Measurements from ENCODE around the gene TAF11L11.
"Not testable (repeated sequence)": the region's sequence is repeated elsewhere in the genome, so short reads cannot be mapped to it uniquely, and the experiment has no call there.

The TAF11L11 gene

DNA sequence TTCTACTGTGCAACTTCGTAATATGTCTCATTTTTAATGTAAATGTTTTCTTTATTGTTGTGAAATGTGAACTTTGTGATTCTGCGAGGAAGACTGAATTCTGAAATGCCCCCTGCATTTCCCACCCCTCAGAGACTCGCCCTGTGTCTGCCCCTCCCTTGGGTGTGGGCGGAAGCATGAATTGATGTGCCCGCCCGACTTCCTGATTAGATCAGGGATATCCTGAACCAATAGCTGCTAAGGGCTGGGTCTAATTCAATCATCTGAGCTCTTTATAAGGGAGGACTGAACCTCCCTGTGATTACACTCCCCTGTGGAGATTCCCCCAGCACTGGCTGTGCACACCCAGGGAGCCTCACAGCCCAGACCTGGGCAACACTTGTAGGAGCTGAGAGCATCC is at the start of gene TAF11L11:
Gene TAF11L11, plus strand, starts transcription at position 304 of the 400 bp plus-strand sequence.
- DNase-seq: not testable (repeated sequence)

- DNase-seq: not testable (repeated sequence)
These were observed 18.3 kb upstream of the TAF11L11 start, which contains the start of gene TAF11L7 for GRCh38 chr5:17585658-17586057. TAF11L7 (minus strand) TSS chr5:17585758.

- not testable (repeated sequence) for DNase-seq
These were observed 13.1 kb upstream of the TAF11L11 start, which contains the start of gene TAF11L8 for GRCh38 chr5:17590860-17591259. TAF11L8 (minus strand) TSS chr5:17590960.

GRCh38 chr5:17594255-17594654 is 9.7 kb upstream of the TAF11L11 start, which contains the start of gene TAF11L9:
TAF11L9 (minus strand) TSS chr5:17594394.
- DNase-seq: not testable (repeated sequence)

- DNase-seq: not testable (repeated sequence)
These were observed 6.3 kb upstream of the TAF11L11 start, which contains the start of gene TAF11L10 for GRCh38 chr5:17597728-17598127. TAF11L10 (minus strand) TSS chr5:17597828.

- no peak for DNase-seq
These were observed 968 bp downstream of the TAF11L11 start for GRCh38 chr5:17604951-17605350.

GRCh38 chr5:17607461-17607860 is 3.5 kb downstream of the TAF11L11 start:
- DNase-seq: not testable (repeated sequence)

GRCh38 chr5:17610092-17610491 is 6.1 kb downstream of the TAF11L11 start, which contains the start of gene TAF11L12:
TAF11L12 (plus strand) TSS chr5:17610392.
- not testable (repeated sequence) for DNase-seq

- no peak for DNase-seq
These were observed 11.1 kb downstream of the TAF11L11 start for GRCh38 chr5:17614872-17615605.

DNA sequence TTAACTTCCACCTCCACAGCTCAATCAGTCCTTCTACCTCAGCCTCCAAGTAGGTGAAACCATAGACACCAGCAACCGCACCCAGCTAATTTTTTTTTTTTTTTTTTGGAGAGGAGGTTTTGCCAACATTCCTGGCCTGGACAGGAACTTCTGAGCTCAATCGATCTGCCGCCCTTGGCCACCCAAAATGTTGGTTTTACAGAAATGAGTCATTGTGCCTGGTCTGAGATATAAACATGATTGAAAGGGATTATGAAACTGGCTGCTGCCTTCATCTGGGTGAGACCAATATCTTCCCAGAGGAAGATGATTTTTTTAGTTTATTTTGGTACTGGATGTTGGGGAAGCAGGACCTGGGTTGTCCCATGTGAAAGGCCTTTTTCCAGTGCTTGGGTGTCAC is 15.4 kb downstream of the TAF11L11 start:
- no peak for DNase-seq

DNA sequence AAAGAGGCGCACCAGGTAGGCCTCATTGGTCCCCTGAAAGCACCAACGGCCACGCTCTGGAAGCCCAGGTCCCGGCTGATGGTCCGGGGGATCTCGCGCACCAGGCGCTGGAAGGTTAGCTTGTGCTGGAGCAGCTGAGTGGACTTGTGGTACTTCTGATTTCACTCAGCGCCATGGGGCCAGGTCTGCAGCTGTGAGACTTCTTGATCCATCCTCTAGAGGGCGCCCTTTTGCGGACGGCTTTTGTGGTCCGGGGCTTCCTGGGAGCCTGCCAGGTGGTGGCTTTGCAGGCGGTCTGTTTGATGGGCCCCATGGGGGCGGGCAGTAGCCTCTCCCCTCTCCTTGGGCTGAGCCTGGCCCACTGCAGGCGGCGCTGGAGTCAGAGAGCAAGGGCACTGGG is 16.6 kb downstream of the TAF11L11 start:
- DNase-seq: no peak

DNA sequence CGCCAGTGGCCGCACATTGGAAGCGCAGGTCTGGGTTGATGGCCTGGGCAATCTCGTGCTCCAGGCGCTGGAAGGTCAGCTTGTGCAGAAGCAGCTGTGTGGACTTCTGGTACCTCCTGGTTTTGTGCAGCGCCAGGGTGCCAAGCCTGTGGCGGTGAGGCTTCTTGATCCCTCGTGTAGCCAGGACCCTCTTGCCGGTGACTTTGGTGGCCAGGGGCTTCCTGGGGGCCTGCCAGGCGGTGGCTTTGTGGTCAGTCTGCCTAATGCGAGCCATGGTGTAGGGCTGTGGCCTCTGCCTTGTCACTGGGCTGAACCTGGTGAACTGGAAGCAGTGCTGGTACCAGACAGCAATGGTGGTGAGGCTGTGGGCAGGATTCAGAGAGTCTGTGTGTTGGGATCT is 21.7 kb downstream of the TAF11L11 start:
- no peak for DNase-seq

DNA sequence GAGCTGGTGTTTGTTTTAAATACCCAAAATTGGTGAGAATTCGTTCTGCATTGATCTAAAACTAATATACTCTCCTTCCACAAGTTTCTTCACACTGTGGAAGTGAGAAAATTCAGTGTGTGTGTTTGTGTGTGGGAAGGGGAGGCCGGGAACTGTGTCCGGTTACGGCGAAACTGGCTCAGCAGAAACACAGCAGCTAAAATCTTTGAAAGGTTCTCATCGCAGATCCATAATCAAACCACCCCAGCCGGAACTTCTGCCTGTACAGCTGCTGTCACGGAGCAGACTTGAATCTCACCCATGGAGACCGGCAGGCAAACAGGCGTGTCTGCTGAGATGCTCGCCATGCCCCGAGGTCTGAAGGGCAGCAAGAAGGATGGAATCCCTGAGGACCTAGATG is 27.8 kb downstream of the TAF11L11 start, which contains the start of gene TAF11L13:
Gene TAF11L13, plus strand, starts transcription at position 301 of the 400 bp plus-strand sequence.
- DNase-seq: not testable (repeated sequence)

GRCh38 chr5:17634160-17634559 is 30.2 kb downstream of the TAF11L11 start, which contains the start of gene TAF11L14:
TAF11L14 (plus strand) TSS chr5:17634460.
- DNase-seq: no peak

- not testable (repeated sequence) for DNase-seq
These were observed 45.2 kb downstream of the TAF11L11 start for GRCh38 chr5:17649232-17649631.

DNA sequence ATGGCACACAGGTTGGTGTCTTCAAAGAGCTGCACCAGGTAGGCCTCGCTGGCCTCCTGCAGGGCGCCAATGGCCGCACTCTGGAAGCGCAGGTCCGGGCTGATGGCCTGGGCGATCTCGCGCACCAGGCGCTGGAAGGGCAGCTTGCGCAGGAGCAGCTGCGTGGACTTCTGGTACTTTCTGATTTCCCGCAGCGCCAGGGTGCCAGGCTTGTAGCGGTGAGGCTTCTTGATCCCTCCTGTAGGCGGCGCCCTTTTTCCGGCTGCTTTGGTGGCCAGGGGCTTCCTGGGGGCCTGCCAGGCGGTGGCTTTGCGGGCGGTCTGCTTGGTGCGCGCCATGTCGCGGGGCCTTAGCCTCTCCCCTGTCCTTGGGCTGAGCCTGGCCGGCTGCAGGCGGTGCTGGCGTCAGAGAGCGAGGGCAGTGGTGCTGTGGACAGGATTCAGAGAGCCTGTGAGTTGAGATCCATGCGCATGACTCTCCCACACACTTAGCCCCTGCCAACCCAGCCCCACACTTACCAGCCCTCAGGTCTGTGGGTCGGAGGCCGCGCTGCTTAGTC is 51.3 kb downstream of the TAF11L11 start:
- DNase-seq: not testable (repeated sequence)
